GM10266 (cell line): Measurements from ENCODE around the gene SCN2B.

Source experiments
- DNase-seq: peaks from one replicate; pipeline ENCODE4 v3.0.0; 2012; ENCODE audit errors: extremely low spot score
- CTCF ChIP-seq: IDR thresholded peaks from 2 replicates; pipeline ENCODE4 v1.5.1; 2012; ENCODE audit warnings: mild to moderate bottlenecking, low read depth; ENCODE audit not compliant: control insufficient read depth, insufficient read depth; ENCODE audit errors: missing control alignments

Gene SCN2B

GRCh38 chr11:118156531-118157185 lies 19.8 kb downstream of the SCN2B start:
- TF ChIP-seq CTCF, result no peak
- no peak for DNase-seq

GRCh38 chr11:118155776-118156530 lies 20.5 kb downstream of the SCN2B start:
- DNase-seq, result no peak

GRCh38 chr11:118154641-118155040 lies 21.8 kb downstream of the SCN2B start:
- TF ChIP-seq CTCF, result no peak
- no peak for DNase-seq

More at GRCh38 chr11:118155776-118156530, 20.5 kb downstream of the SCN2B start:
- TF ChIP-seq CTCF, result no peak

GRCh38 chr11:118153976-118154375 lies 22.5 kb downstream of the SCN2B start:
- no peak for DNase-seq
- no peak for TF ChIP-seq CTCF

GRCh38 chr11:118153516-118153915 lies 22.9 kb downstream of the SCN2B start:
- no peak for TF ChIP-seq CTCF
- DNase-seq, result no peak

- no peak for TF ChIP-seq CTCF
- no peak for DNase-seq
These were observed 23.6 kb downstream of the SCN2B start, which contains the start of gene SCN4B for GRCh38 chr11:118152552-118153471. Gene SCN4B (minus strand): TSS chr11:118152823. CDS start chr11:118152673, 150 bp downstream.
